B cell (primary cell): ENCODE measurements around the gene BTBD10. TPM values are rescaled to one million over a fixed set of nuclear protein-coding genes. Genes with fewer than 3 reads are reported as not detected.

Source experiments
- ATAC-seq: fragments of 200-7000 bp; cut with Tn5 transposase; one replicate; pipeline ENCODE4 v1.10.0; 2021; ENCODE audit warnings: low read depth, mild to moderate bottlenecking, moderate number of reproducible peaks, moderate library complexity
- CTCF ChIA-PET: fragments of 350-600 bp; sonication (Branson Sonifier 250); formaldehyde crosslinking; loops from one replicate; lab custom pipeline; 2021; ENCODE audit warnings: antibody characterized with exemption, inconsistent platforms; lab: Charles Lee
- POLR2A ChIA-PET: fragments of 350-600 bp; sonication (Branson Sonifier 250); formaldehyde crosslinking; loops from one replicate; lab custom pipeline; 2021; ENCODE audit warnings: antibody characterized with exemption; lab: Charles Lee
- DNase-seq: peaks from one replicate; pipeline ENCODE4 v3.0.0; 2013
- H2AFZ ChIP-seq: 2 replicates; pipeline ENCODE4 v1.6.1; 2012; ENCODE audit warnings: mild to moderate bottlenecking, low read depth, low read length; ENCODE audit not compliant: insufficient read depth, poor library complexity, severe bottlenecking
- H3K27ac ChIP-seq, 2 donors: 1 replicate in 1 of 2; 2 replicates in 1 of 2; pipeline ENCODE4 v1.5.1; 2012 to 2013; ENCODE audit warnings: low read length in 2 of 2, mild to moderate bottlenecking in 2 of 2, moderate library complexity in 1 of 2
- H3K27me3 ChIP-seq, 4 experiments: fragments of 200-600 bp in 1 of 4; sonication (generic) in 1 of 4; replicated peaks in 1 of 4; 1 replicate in 2 of 4; 2 replicates in 2 of 4; pipeline versions ENCODE4 v1.6.1 to v1.7.0; 2013 to 2016; ENCODE audit warnings: low read length in 3 of 4, mild to moderate bottlenecking in 2 of 4, mixed read lengths in 1 of 4, moderate library complexity in 1 of 4; ENCODE audit not compliant: insufficient read depth in 4 of 4, control insufficient read depth in 3 of 4; ENCODE audit errors: control extremely low read depth in 1 of 4
- H3K36me3 ChIP-seq, 2 experiments: replicated peaks in 1 of 2; 1 replicate in 1 of 2; 2 replicates in 1 of 2; pipeline versions ENCODE4 v1.6.1 to v1.7.1; 2013; ENCODE audit warnings: low read length in 1 of 2; ENCODE audit not compliant: insufficient read depth in 2 of 2, control insufficient read depth in 1 of 2; ENCODE audit errors: control extremely low read depth in 1 of 2, extremely low read depth in 1 of 2
- H3K4me1 ChIP-seq, 2 donors: fragments of 200-600 bp in 1 of 2; sonication (generic) in 1 of 2; 1 replicate in 1 of 2; 2 replicates in 1 of 2; pipeline versions ENCODE4 v1.5.1 to v1.6.1; 2013 to 2017; ENCODE audit warnings: low read length in 2 of 2; ENCODE audit not compliant: control insufficient read depth in 2 of 2, insufficient read depth in 2 of 2
- H3K4me2 ChIP-seq: replicated peaks from 2 replicates; pipeline ENCODE3; 2012; ENCODE audit warnings: mild to moderate bottlenecking, low read depth, low read length; ENCODE audit not compliant: poor library complexity, severe bottlenecking
- H3K4me3 ChIP-seq, 5 experiments: fragments of 200-600 bp in 1 of 5; sonication (generic) in 1 of 5; 1 replicate in 3 of 5; 2 replicates in 2 of 5; pipeline versions ENCODE4 v1.5.1 to v1.7.0; 2011 to 2016; ENCODE audit warnings: low read length in 4 of 5, mild to moderate bottlenecking in 4 of 5, low read depth in 2 of 5, control low read depth in 1 of 5, moderate library complexity in 1 of 5; ENCODE audit not compliant: insufficient read depth in 1 of 5; ENCODE audit errors: control extremely low read depth in 1 of 5, extremely low read depth in 1 of 5
- H3K79me2 ChIP-seq: fragments of 200-600 bp; sonication (generic); one replicate; pipeline ENCODE4 v1.6.0; 2016; ENCODE audit warnings: low read length; ENCODE audit not compliant: control insufficient read depth, insufficient read depth
- H3K9ac ChIP-seq: fragments of 200-600 bp; sonication (generic); 2 replicates; pipeline ENCODE4 v1.6.1; 2017; ENCODE audit warnings: mild to moderate bottlenecking, low read length, moderate library complexity
- H3K9me3 ChIP-seq, 3 donors: one replicate each; pipeline versions ENCODE4 v1.6.1 to v1.7.1; 2013; ENCODE audit warnings: low read length in 2 of 3; ENCODE audit not compliant: control insufficient read depth in 2 of 3, insufficient read depth in 1 of 3; ENCODE audit errors: control extremely low read depth in 1 of 3
- H4K20me1 ChIP-seq: 2 replicates; pipeline ENCODE4 v1.6.0; 2012; ENCODE audit warnings: mild to moderate bottlenecking, low read length; ENCODE audit not compliant: insufficient read depth, control insufficient read depth, poor library complexity, severe bottlenecking
- H3K27ac Mint-ChIP-seq: one replicate; pipeline ENCODE4 v1.8.0; 2021; ENCODE audit warnings: mixed read lengths
- H3K27me3 Mint-ChIP-seq: one replicate; pipeline ENCODE4 v1.8.0; 2021; ENCODE audit warnings: mixed read lengths
- H3K4me1 Mint-ChIP-seq: one replicate; pipeline ENCODE4 v1.8.0; 2021; ENCODE audit warnings: mixed read lengths
- H3K4me3 Mint-ChIP-seq: one replicate; pipeline ENCODE4 v1.8.0; 2021; ENCODE audit warnings: mixed read lengths
- H3K9me3 Mint-ChIP-seq: one replicate; pipeline ENCODE4 v1.8.0; 2022; ENCODE audit warnings: mixed read lengths; ENCODE audit not compliant: insufficient read depth
- EZH2 ChIP-seq: IDR thresholded peaks from 2 replicates; pipeline ENCODE4 v1.6.1; 2012; ENCODE audit warnings: borderline replicate concordance, low read depth, mild to moderate bottlenecking, moderate library complexity, low read length; ENCODE audit not compliant: insufficient read depth, poor library complexity, severe bottlenecking
- WGBS: methylation state at CpG from one replicate; pipeline ENCODE4 v1.1.5; 2013; ENCODE audit warnings: missing lambda C conversion rate; ENCODE audit not compliant: insufficient coverage; 5-methylcytosine and 5-hydroxymethylcytosine counted together
- intact Hi-C: fragments of 100-400 bp; cut with micrococcal nuclease; formaldehyde crosslinking; loops from one replicate; pipeline ENCODE4 v1.10.0; 2022
- polyA plus RNA-seq: library from polyadenylated mRNA; depleted of rRNA; stranded (reverse); fragments of >200 nt; gene quantifications from 2 replicates; pipeline ENCODE4 v1.2.3, GENCODE V29; 2012
- total RNA-seq, 2 donors: library from RNA; stranded (reverse); fragments of 120-200 nt in 1 of 2; gene quantifications; 1 replicate in 1 of 2; 2 replicates in 1 of 2; pipeline versions ENCODE4 v1.2.3 to v1.2.4, GENCODE V29; 2013 to 2022
- TF ChIP-seq, protein P1 (sequence below): fragments of 200-600 bp; IDR thresholded peaks from one replicate; pipeline ENCODE4 v1.8.0; 2022; ENCODE audit warnings: antibody characterized with exemption, mild to moderate bottlenecking

The BTBD10 gene
- total and polyA plus RNA-seq, 2 donors (not counting 1 experiment from before 2014, with no cell fraction given) = 8.2 to 19.6 TPM

DNA sequence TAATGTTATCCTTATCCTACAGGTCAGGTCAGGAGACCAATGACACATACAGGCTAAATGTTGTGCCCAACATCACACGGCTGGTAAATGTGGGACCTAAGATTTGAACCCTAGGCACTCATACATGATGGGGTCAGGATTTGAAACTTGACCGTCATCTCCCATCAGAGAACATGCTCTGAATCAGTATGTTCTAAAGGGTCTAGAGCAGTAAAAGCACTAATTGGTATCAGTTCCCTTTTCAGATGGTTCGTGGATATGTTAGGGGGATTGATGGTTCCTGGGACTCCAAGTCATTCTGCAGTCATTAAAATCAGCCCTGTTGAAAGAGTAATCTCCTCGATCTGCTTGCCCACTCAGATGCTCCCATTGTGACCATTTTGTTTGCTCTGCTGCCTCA, 120.0 kb downstream of the BTBD10 start:
- H2AFZ ChIP-seq = no peak overlapping the region
- Mint-ChIP-seq H3K27me3 (no peaks in the 10 kb centered on the region), H3K4me3 (no peak overlapping the region), H3K4me1 (peaks cover 49% of the 10 kb centered on the region), H3K27ac (no peak overlapping the region), H3K9me3 (no peaks in the 10 kb centered on the region)
- H3K4me3 ChIP-seq = no peak overlapping the region
- 59% methylated on average over 4 of the region's 4 CpGs for WGBS
- H3K9me3 ChIP-seq = no peaks in the 10 kb centered on the region
- DNase-seq = no peak
- no peaks in the 10 kb centered on the region for H3K27me3 ChIP-seq
- no peak overlapping the region for H3K9ac ChIP-seq
- H3K27ac ChIP-seq = no peak overlapping the region
- POLR2A ChIA-PET = no interaction called here
- intact Hi-C loops = no loop called here
- CTCF ChIA-PET = interaction anchor here (0.7 to 3.5 kb wide), 12 partner anchors 9 to 1012 kb away, joined by 3 to 48 read pairs (median 6); no protein-coding TSS in a partner anchor
- H4K20me1 ChIP-seq = peaks cover 35% of the 10 kb centered on the region
- no peak for ATAC-seq
- H3K36me3 ChIP-seq = no peaks in the 10 kb centered on the region
- no peak overlapping the region for H3K4me2 ChIP-seq
- H3K4me1 ChIP-seq = peaks cover 3 to 11% of the 10 kb centered on the region in 2 donors
- TF ChIP-seq, protein P1, sequence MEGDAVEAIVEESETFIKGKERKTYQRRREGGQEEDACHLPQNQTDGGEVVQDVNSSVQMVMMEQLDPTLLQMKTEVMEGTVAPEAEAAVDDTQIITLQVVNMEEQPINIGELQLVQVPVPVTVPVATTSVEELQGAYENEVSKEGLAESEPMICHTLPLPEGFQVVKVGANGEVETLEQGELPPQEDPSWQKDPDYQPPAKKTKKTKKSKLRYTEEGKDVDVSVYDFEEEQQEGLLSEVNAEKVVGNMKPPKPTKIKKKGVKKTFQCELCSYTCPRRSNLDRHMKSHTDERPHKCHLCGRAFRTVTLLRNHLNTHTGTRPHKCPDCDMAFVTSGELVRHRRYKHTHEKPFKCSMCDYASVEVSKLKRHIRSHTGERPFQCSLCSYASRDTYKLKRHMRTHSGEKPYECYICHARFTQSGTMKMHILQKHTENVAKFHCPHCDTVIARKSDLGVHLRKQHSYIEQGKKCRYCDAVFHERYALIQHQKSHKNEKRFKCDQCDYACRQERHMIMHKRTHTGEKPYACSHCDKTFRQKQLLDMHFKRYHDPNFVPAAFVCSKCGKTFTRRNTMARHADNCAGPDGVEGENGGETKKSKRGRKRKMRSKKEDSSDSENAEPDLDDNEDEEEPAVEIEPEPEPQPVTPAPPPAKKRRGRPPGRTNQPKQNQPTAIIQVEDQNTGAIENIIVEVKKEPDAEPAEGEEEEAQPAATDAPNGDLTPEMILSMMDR = no peak
- TF ChIP-seq EZH2 = no peak
- peaks cover 29% of the 10 kb centered on the region for H3K79me2 ChIP-seq

- H3K4me3 ChIP-seq = no peak overlapping the region
- no peak overlapping the region for H3K27ac ChIP-seq
- CTCF ChIA-PET = no interaction called here
- Mint-ChIP-seq H3K4me1 (peaks cover 53% of the 10 kb centered on the region), H3K27ac (no peak overlapping the region), H3K4me3 (no peak overlapping the region), H3K27me3 (no peaks in the 10 kb centered on the region), H3K9me3 (no peaks in the 10 kb centered on the region)
- no peak for ATAC-seq
- H3K9ac ChIP-seq = no peak overlapping the region
- POLR2A ChIA-PET = no interaction called here
- peaks cover 35% of the 10 kb centered on the region for H4K20me1 ChIP-seq
- TF ChIP-seq EZH2 = no peak
- TF ChIP-seq, protein P1 = no peak
- H3K4me1 ChIP-seq = peaks cover 5 to 8% of the 10 kb centered on the region in 2 donors
- intact Hi-C loops = no loop called here
- DNase-seq = no peak
- no peaks in the 10 kb centered on the region for H3K27me3 ChIP-seq
- no peaks in the 10 kb centered on the region for H3K9me3 ChIP-seq
- H2AFZ ChIP-seq = no peak overlapping the region
- peaks cover 29% of the 10 kb centered on the region for H3K79me2 ChIP-seq
- no peak overlapping the region for H3K4me2 ChIP-seq
- no peaks in the 10 kb centered on the region for H3K36me3 ChIP-seq
- 30% methylated on average over 5 of the region's 5 CpGs for WGBS
Measured at GRCh38 chr11:13341026-13341425, 122.0 kb downstream of the BTBD10 start.
